ENCODE results near the gene TPI1.
A peak's percentile ranks its signal among the peaks of the same experiment; 100 is the strongest.
"Not testable (repeated sequence)": the region's sequence is repeated elsewhere in the genome, so short reads cannot be mapped to it uniquely, and the experiment has no call there.

Gene TPI1

GRCh38 chr12:6846316-6846869, 20.9 kb upstream of the TPI1 start:
- no peak for DNase-seq (ENCODE audit: low read depth in 4 of 4, low spot score in 1 of 4)

GRCh38 chr12:6847676-6848075, 19.7 kb upstream of the TPI1 start:
- no peak for DNase-seq (ENCODE audit: low read depth in 4 of 4, low spot score in 1 of 4)

- no peak for DNase-seq (ENCODE audit: low read depth in 4 of 4, low spot score in 1 of 4)
Measured at GRCh38 chr12:6849427-6849826, 17.9 kb upstream of the TPI1 start.

GRCh38 chr12:6849976-6850560, 17.3 kb upstream of the TPI1 start:
- DNase-seq (ENCODE audit: low read depth in 4 of 4, low spot score in 1 of 4), result no peak

- DNase-seq (ENCODE audit: low read depth in 4 of 4, low spot score in 1 of 4), result no peak
Measured at GRCh38 chr12:6850796-6851152, 16.6 kb upstream of the TPI1 start.

GRCh38 chr12:6851153-6851920, 16.0 kb upstream of the TPI1 start, which contains the start of gene CDCA3:
Gene CDCA3 (minus strand): TSS chr12:6851286. CDS start chr12:6850952, 334 bp downstream.
- DNase-seq (ENCODE audit: low read depth in 4 of 4, low spot score in 1 of 4), result peak; percentile 84 to 95 (median 87)

- peak; percentile 81 to 96 (median 94) for DNase-seq (ENCODE audit: low read depth in 4 of 4, low spot score in 1 of 4)
Measured at GRCh38 chr12:6851921-6852650, 15.2 kb upstream of the TPI1 start, which contains the start of gene USP5. Gene USP5 (plus strand): TSS chr12:6852150. CDS start chr12:6852180, 30 bp downstream.

- DNase-seq (ENCODE audit: low read depth in 4 of 4, low spot score in 1 of 4), result peak in 2 of 4 experiments; percentile 66 to 77
Measured at GRCh38 chr12:6852651-6853354, 14.5 kb upstream of the TPI1 start.

GRCh38 chr12:6853626-6854025, 13.7 kb upstream of the TPI1 start:
- DNase-seq (ENCODE audit: low read depth in 4 of 4, low spot score in 1 of 4), result no peak

GRCh38 chr12:6854036-6854435, 13.3 kb upstream of the TPI1 start:
- no peak for DNase-seq (ENCODE audit: low read depth in 4 of 4, low spot score in 1 of 4)

- no peak for DNase-seq (ENCODE audit: low read depth in 4 of 4, low spot score in 1 of 4)
Measured at GRCh38 chr12:6855322-6855721, 12.0 kb upstream of the TPI1 start.

- no peak for DNase-seq (ENCODE audit: low read depth in 4 of 4, low spot score in 1 of 4)
Measured at GRCh38 chr12:6858799-6859198, 8.5 kb upstream of the TPI1 start.

GRCh38 chr12:6860116-6860515, 7.2 kb upstream of the TPI1 start:
- DNase-seq (ENCODE audit: low read depth in 4 of 4, low spot score in 1 of 4), result no peak

GRCh38 chr12:6860942-6861341, 6.4 kb upstream of the TPI1 start:
- DNase-seq (ENCODE audit: low read depth in 4 of 4, low spot score in 1 of 4), result no peak

GRCh38 chr12:6861391-6861790, 5.9 kb upstream of the TPI1 start:
- DNase-seq (ENCODE audit: low read depth in 4 of 4, low spot score in 1 of 4), result no peak

GRCh38 chr12:6863033-6863432, 4.3 kb upstream of the TPI1 start:
- DNase-seq (ENCODE audit: low read depth in 4 of 4, low spot score in 1 of 4), result no peak

- no peak for DNase-seq (ENCODE audit: low read depth in 4 of 4, low spot score in 1 of 4)
Measured at GRCh38 chr12:6863586-6864321, 3.6 kb upstream of the TPI1 start.

- not testable (repeated sequence) for DNase-seq (ENCODE audit: low read depth in 4 of 4, low spot score in 1 of 4)
Measured at GRCh38 chr12:6865307-6865706, 2.0 kb upstream of the TPI1 start.

- DNase-seq (ENCODE audit: low read depth in 4 of 4, low spot score in 1 of 4), result no peak
Measured at GRCh38 chr12:6866163-6866919, 990 bp upstream of the TPI1 start.

Measured in stimulated activated CD4-positive, alpha-beta T cell treated with anti-CD3 and anti-CD28 coated beads, Interleukin-1b, Interleukin-23, amount 100 ng/mL, for 24 hours (primary cell).